ENCODE results near the gene CASR.

Gene CASR

DNA sequence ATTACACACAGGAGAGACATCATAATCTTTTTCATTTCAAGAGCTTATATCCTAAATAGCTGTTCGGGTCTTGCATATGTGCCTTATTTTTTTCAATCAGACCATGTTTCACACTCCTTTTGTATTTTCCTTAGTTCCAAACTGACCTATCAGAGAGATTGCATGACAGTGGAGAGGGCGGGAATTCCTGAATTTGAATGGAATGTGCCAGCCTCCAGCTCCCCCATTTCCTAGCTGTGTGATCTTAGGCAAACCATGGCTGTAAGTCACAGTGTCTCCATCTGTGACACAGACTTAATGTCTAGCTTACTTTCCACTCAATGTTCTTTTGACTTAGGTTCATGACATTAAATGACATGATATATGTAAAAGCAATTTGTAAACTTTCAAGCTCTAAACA, 79.6 kb downstream of the CASR start:
- no peak for DNase-seq

DNA sequence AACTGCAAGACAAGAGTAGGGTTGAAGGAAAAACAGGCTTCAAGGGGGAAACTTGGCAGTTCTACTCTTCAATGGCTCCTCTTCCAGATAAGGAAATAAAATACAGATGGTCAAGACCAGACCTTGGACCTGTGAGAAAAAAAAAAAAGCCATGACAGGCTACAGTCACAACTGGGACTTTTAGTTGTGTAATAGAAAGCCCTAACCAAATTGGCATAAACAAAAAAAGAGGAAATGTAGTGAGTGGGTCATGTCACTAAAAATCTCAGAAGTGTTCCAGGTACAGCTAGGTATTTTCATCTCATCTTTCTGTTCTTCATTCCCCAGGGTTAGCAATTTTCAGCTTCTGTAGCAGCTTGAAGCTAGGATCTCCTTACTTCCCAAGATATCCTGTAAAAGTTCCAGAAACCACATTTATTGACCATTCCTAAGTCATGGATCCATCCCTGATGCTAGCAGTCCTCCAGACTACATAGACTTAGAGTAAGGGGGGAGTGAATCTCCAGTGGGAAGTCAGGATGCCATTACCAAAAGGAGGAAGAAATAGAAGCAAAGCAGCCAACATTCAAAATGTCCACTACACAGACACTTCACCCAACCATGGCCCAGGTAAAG, 80.6 kb downstream of the CASR start:
- DNase-seq: no peak

DNA sequence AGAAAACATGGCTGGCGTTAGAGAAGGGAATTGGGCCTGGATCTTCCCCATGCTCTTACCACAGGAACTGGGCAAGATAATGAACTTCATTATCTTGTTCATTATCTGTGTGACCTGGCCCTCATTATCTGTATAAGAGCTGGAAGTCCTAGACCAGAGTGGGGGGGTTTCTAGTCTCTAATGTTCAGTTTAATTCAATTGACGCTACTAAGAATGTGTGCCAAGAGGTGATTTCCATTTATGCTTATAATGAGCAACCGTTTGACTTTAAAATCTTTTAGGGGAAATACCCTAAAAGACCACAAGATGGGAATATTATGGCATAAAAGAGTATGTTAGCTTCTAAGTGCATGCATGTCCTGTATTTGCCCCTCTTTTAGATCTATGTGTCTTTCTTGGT, 82.5 kb downstream of the CASR start:
- no peak for DNase-seq

DNA sequence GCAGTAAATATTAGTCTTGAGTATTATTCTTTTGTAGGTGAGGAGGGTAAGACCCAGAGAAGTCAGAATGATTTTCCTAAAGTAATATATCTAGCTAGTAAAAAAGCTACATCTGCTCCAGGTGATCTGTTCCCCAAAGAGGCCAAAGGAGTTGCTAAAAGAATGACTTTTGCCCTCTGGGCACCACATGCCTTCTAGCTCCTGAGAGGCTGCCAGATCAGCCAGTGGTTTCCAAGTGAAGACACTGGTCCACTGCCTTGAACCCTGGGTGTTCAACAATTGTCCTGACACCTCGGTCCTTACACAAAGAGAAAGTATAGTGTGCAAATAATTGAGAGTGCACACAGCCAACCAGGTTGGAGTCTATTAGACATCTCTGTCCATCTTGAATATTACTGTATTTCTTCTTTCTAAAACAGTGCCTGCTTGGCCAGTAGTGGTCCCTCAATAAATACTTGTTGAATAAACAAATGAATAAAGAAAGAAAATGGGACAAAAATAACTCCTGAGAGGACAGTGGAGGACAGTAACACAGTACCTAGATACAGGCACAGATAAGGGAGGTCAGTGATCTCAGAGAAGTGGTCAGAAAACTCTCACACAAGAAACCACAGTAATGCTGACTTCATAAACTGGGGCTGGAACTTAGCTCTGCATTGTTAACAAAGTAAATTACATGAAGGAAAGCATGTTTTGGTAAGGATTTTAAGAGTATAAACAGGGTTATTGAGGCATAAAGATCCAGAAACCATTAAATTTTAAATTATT, 85.0 kb downstream of the CASR start:
- no peak for DNase-seq

DNA sequence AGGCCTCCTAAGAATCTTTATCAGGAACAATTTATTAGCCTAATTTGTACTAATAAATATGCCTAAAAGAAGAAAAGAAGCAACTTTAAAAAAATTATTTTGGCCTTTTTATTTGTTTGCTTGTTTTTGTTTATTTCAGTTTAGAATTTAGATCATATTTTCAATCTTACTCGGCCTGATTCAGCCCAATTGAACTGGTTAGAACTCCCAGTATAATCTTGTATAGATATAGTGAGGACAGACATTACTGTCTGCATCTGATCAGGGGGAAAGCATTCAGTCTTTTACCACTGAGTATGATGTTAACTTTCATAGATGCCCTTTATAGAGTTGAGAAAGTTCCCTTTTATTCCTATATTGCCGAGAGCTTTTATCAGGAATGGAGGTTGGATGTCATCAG, 85.6 kb downstream of the CASR start:
- no peak for DNase-seq

DNA sequence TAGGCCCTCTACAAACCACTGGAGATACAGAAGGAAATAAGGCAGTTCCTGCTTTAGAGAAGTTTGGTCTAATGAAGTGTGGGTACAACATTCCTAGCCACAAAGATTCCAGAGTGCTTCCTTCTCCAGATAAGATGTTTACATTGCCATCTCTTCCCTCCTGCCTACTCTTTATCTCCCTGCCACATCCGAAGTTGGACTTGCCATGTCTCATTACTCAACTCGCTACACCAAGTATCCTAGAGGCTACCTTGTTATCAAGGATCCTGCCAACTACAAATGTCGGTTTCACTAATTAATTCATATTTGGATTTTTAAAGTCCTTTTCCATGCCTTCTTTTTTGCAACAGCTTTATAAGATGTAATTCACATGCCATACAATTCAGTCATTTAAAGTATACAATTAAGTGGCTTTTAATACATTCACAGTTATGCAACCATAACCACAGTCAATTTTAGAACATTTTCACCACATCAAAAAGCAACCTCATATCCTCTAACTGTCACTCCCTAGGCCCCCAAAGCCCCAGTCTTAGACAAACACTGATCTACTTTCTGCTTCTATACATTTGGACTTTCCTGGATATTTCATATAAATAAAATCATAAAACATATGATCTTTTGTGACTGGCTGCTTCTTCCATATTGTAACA, 87.9 kb downstream of the CASR start:
- no peak for DNase-seq

DNA sequence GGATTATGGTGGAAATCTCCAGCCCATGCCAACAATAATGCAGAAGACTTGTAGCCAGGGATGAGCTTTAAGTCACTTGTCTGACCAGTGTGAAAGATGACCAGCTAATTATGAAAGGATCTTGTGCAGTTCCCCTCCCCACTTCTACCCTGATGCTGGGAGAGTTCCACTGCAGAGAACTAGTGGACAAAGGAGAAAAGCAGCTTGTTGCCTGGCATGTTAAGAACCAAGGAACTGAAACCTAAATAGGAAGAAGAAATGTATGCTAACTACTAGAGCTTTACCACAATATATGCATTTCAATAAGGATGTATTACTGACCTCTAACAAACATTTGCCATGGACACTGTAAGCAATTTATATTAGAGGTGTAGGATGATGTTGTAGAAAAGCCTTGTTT, 89.4 kb downstream of the CASR start:
- no peak for DNase-seq

- no peak for DNase-seq
Measured at GRCh38 chr3:122273498-122273897, 90.0 kb downstream of the CASR start.

DNA sequence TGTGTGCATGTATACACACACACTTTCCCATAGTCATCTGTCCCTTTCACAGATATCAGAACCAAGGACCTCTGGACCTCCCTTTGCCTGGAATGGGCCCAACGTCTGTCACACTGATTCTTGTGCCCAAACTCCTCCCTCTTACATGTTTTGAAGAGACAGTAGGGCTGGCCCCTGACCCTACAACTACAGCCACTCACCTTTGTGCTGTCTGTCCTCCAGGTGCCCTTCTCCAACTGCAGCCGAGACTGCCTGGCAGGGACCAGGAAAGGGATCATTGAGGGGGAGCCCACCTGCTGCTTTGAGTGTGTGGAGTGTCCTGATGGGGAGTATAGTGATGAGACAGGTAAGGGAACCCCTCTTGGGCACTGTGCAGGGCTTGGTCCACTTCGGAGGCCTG, 98.4 kb downstream of the CASR start:
- DNase-seq: no peak

- no peak for DNase-seq
Measured at GRCh38 chr3:122283796-122284445, 100.5 kb downstream of the CASR start.

DNA sequence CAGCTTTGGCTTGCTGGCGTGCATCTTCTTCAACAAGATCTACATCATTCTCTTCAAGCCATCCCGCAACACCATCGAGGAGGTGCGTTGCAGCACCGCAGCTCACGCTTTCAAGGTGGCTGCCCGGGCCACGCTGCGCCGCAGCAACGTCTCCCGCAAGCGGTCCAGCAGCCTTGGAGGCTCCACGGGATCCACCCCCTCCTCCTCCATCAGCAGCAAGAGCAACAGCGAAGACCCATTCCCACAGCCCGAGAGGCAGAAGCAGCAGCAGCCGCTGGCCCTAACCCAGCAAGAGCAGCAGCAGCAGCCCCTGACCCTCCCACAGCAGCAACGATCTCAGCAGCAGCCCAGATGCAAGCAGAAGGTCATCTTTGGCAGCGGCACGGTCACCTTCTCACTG, 101.0 kb downstream of the CASR start:
- DNase-seq: no peak

DNA sequence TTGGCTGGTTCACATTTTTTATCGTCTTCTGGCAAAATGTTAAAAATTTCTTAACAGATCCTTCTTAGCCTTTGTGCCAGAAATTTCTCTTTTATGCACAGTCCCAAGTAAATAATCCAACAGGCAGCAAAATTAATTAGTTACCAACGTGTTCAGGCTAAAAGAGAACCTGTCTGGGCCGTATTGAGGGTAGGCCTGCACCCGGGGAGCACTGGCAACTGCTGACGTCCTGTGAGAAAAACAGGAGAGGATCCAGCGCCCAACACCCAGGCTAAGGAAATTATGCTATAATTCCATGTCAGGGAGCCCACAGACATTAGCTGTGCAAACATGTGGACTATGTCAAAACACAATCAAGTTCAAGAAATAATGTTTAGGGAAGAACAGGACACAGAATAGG, 110.9 kb downstream of the CASR start:
- DNase-seq: no peak

DNA sequence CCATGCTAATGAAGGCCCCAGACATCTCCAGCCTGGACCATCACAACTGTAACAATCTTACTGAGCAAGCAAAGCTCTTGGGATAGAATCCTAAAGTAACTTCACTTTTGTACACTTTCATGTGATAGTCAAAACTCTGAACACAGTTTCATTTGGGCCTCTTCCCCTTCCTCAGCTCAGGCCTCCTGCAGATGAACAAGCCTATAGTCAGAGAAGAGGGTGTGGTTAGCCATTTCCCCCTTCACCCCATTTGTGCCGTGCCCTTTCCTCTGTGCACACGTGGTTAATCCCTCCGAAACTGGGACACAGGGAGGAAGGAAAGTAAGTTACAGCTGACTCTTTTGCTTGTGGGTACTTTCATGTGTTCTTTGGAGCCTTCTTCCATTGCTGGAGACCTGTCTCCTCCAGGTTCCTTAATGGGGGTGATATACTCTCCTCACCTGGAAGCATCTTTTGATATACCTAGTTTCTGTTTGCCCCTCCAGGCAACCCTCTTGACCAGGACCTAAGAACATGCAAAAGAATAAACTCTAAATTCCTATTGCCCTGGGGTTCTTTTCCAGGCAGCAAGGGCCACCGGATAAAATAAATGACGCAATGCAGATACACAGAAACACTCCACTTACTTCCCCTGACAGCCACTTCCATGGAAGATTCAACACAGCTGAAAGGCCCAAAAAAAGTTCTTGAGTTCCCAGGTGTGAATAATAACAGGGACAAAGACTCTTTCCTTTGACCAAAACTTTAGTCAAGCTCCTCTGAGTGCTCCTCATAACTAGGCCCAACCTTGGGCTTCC, 112.0 kb downstream of the CASR start:
- DNase-seq: no peak

- DNase-seq: no peak
Measured at GRCh38 chr3:122298239-122298638, 114.8 kb downstream of the CASR start.

GRCh38 chr3:122299215-122299614, 115.7 kb downstream of the CASR start:
- no peak for DNase-seq

DNA sequence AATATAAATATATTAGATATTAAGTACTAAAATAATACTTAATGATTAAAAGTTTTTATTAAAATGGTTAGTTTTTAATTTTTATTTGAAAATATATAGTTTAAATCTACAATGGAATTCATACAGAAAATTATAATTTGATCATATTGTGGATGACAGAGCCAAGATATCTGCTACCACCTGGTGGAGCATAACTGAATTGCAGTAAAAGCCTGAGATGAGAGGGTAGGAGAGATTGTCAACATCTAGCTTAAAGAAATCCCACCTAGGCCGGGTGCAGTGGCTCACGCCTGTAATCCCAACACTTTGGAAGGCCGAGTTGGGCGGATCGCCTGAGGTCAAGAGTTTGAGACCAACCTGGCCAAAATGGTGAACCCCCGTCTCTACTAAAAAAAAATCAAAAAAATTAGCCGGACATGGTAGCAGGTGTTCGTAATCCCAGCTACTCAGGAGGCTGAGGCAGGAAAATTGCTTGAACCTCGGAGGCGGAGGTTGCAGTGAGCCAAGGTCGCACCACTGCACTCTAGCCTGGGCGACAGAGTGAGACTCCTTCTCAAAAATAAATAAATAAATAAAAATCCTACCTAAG, 116.5 kb downstream of the CASR start:
- no peak for DNase-seq

- no peak for DNase-seq
Measured at GRCh38 chr3:122301063-122301462, 117.6 kb downstream of the CASR start.

GRCh38 chr3:122305818-122306621, 122.6 kb downstream of the CASR start:
- no peak for DNase-seq

DNA sequence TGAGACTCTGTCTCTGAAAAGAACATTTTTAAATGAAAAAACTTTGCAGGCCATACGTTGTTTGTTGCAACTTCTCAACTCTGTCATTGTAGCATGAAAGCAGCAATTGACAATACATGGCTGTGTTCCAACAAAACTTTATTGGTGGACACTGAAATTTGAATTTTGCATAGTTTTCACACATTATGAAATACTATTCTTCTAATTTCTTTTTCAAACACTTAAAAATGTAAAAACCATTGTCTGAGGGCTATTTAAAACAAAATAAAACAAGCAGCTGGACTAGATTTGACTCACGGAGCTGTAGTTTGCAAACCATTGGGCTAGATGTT, 123.1 kb downstream of the CASR start:
- no peak for DNase-seq

DNA sequence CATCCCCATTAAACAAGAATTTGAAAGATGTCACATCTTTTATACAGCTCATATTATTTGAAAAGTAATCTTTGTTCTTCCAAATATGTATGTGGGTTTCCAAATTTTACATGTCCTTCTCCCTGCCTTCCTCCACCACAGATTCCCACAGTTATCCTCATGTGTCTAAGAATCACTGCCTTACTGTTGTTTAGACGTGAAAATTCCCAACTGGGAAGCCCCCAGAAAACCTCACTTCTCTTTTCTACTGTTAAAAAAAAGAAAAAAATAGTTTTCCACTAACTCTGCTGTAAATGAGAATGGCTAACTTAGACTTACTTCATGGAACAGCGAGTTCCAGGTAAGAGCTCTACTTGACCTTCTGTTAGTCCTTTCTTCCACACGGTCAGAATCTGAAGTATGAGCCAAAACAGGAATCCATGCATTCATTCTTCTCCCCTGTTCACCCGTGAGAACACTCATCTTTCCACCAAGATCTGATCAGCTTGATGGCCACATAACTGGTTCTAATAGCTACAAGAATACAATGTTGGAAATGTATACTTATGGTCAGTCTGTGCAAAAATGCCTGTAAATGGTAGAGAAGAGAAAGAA, 123.7 kb downstream of the CASR start:
- no peak for DNase-seq

DNA sequence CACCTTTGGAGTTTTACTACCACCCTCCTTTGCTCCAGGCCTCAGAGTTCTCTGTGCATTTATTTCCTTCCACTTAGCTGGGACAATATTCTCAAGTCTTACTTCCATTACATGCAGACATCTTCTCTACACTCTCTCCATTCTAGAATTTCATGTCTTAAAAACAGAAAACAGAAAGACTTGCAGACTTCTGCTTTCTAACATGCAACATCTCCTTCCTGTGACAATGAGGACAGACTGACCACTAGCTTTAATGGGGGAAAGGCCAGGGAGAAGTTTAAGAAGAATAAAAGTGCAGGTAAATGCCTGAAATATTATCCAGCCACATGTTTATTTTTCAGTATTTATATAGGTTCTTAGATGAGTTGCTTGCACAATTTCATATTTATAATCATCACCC, 124.5 kb downstream of the CASR start:
- no peak for DNase-seq

DNA sequence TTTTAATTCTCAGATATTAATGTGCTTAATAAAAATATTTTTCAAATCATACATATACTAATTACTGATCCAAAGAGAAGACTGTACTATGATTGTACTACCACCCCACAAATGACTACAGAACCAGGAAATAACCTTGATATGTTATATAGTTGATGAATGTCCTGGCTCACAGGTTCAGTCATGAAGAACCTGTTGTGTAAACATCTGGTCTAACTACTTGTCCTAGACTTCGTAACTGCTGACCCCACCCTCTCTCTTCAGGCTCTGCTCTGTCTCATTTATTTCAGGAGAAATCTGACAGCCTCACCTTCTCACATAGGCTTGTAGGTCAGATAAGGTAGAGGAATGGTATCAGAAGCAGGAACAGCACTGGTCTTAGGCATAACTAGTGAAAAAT, 126.9 kb downstream of the CASR start:
- DNase-seq: no peak

Data from stimulated activated CD4-positive, alpha-beta T cell treated with anti-CD3 and anti-CD28 coated beads, Interleukin-12 subunit alpha, Interleukin-12 subunit beta, amount 100 ng/mL, for 4 hours (primary cell).